ENCODE data around the gene RNF38.
"Not testable (repeated sequence)": the region's sequence is repeated elsewhere in the genome, so short reads cannot be mapped to it uniquely, and the experiment has no call there.

The RNF38 gene

GRCh38 chr9:36328798-36329411 is 71.2 kb downstream of the RNF38 start:
- DNase-seq: peak; percentile 29 to 75

GRCh38 chr9:36325081-36325828 is 74.8 kb downstream of the RNF38 start:
- no peak for DNase-seq

GRCh38 chr9:36323926-36324325 is 76.1 kb downstream of the RNF38 start:
- DNase-seq: no peak

DNA sequence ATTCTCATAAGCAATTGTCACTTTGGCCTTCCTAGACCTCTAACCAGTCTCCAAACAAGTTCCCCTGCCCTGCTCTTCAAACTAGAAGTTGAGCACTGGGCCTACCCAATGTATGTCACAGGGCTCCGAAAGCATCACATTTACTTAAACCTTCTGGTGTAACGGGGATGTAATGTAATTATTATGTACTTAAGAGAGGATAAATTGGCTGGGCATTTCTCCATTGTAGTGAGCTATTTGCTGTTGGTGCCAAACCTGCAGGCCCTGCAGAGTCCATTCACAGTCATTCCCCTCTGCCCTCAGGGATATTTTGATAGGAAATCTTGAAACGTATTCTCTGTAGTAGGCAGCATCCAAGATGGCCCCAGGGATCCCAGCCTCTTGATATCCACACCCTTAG is 77.6 kb downstream of the RNF38 start:
- no peak for DNase-seq

DNA sequence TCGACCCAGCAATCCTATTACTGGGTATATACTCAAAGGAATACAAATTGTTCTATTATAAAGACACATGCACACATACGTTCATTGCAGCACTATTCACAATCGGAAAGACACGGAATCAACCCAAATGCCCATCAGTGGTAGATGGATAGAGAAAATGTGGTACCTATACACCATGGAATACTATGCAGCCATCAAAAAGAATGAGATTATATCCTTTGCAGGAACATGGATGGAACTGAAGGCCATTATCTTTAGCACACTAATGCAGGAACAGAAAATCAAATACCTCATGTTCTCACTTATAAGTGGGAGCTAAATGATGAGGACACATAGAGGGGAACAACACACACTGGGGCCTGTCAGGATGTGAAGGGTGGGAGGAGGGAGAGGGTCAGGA is 78.2 kb downstream of the RNF38 start:
- DNase-seq: not testable (repeated sequence)

GRCh38 chr9:36320466-36320865 is 79.6 kb downstream of the RNF38 start:
- DNase-seq: no peak

- no peak for DNase-seq
Measured at GRCh38 chr9:36319806-36320205, 80.3 kb downstream of the RNF38 start.

GRCh38 chr9:36319183-36319582 is 80.9 kb downstream of the RNF38 start:
- no peak for DNase-seq

GRCh38 chr9:36318212-36318802 is 81.8 kb downstream of the RNF38 start:
- no peak for DNase-seq

DNA sequence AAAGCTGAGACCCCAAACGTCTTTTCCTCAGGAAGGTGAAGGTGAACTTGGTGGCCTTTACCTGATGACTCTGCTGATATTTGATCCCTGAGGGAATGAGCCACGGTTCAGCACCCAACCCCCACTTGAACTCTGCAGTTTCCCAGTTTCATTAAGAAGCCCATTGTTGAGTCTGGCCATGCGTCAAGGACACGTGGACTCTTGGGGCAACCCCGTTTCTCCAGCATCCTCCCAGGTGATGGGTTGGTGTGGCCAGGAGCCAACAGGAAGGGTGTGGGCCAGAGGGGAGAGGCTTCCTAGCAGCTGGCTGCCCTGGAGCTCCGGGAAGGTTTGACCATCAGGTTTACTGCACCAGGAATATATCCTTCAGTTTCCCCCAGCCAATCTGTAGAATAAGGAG is 82.3 kb downstream of the RNF38 start:
- peak in 1 of 2 experiments; percentile 10 for DNase-seq

DNA sequence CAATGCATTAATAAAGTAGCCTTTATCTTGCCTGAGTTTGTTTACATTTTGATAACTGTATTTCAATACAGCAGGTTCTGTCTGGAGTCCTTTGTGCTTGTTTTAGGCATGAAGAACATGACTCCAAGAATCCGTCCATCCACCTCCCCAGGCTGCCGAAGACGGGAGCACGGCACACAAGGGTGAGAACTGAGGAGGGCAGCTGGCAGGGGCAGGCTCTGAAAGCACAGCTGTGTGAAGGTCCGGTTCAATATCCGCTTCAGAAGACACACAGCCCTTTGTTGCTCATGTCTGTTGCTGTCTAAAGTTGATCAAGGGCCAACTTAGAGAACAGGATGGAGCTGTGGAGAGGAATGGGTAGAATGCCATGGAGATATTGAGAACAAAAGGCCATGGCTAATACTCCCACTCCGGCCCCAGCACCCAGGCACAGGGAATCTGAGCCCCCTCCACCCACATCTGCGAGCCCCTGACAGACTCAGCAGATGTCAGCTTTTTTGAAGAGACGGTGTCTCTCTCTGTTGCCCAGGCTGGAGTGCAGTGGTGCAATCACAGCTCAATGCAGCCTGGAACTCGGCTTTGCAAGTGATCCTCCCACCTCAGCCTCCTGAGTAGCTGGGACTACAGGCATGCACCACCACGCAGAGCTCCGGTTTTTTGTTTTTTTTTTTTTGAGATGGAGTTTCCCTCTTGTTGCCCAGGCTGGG is 83.3 kb downstream of the RNF38 start:
- DNase-seq: no peak

- DNase-seq: no peak
Measured at GRCh38 chr9:36316049-36316448, 84.0 kb downstream of the RNF38 start.

DNA sequence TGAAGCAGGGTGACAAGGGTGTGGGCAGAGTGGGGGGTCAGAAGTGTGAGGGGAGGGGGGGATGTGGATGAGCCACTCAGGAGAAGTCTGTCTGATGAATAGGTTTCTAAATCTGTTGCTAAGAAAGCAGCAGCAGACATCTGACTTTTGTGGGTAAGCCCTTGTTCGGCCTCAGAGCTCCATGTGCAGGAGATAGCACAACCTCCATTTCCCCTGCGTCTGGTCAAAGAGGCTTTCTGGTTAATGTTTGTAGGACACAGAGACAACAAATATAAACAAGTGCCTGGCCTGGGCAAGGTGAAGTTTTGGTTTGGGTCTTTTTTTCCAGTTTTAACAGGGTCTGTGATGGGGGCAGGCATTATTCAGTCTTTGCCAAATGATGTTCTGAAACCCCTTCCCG is 84.8 kb downstream of the RNF38 start:
- no peak for DNase-seq

- DNase-seq: no peak
Measured at GRCh38 chr9:36314740-36315139, 85.3 kb downstream of the RNF38 start.

DNA sequence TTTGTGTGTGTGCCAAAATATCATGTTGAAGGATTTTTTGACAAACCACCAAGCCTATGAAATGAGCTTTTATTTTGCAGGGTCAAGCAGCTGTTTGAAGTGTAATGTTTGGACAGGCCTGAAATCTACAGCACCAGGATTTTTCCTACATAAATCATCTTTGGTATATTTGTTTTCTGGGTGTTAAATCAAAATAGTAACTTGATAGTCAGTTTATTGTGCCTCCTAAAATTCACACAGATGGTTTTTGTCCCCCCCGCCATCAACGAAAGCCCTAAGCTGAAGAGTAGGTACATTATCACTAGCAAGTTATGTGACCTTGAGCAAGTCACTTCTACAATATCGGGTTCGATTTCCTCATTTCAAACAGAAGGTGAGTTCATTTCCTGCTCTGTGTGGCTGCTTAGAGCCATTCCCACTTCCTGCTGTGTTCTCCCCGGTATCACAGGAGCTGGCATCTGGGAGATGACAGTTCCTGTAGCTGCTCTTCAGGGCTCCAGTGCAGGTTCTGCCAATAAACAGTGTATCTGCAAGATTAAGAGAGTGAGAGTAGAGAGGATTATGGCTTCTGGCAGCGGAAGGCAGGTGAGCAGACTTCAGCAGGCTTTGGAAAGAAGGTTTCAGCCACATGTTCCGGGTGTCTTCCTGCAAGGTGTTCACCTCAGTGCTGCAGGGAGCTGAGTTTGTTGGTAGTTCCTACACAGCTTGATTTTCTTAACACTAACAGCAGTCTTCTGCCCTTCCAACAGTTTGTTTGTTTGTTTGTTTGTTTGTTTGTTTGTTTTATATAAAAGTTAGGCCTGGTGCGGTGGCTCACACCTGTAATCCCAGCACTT is 93.4 kb downstream of the RNF38 start:
- DNase-seq: no peak

DNA sequence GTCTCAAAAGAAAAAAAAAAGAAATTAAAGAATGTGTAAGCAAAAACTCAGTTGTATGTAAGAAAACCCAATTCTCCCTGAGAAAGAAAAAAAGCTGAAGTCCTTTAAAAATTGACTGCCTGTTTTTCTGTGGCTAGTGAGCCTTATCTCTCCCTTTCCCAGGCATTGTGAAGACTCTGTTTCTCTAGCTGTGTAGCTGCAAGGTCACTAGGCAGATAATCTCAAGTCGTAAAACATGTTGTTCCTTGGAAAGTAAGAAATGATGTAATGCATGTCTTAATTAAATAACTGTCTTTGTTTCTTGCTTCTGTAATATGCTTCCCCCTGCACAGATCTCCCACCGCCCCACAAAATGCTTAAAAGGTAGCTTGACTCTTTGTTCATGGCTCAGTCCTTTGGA is 95.7 kb downstream of the RNF38 start:
- not testable (repeated sequence) for DNase-seq

- DNase-seq: no peak
Measured at GRCh38 chr9:36301227-36301626, 98.8 kb downstream of the RNF38 start.

DNA sequence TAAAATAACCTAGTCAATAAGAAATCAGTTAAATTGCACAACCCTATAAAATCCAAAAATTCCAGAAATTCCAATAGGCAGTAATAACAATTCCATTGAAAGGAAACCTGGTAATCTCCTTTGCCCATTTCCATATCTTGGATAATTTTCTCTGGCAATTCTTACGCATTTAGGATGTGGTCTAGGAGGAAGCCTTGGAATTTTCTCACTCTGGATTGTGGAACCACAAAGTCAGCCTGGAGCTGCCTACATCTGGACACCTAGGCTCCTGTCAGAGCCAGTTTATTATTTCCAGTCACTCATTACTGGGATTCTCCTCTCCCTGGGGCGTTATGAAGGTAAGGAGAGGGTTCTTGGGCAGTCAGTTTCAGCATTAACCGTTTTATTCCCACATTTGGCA is 101.5 kb downstream of the RNF38 start:
- no peak for DNase-seq

DNA sequence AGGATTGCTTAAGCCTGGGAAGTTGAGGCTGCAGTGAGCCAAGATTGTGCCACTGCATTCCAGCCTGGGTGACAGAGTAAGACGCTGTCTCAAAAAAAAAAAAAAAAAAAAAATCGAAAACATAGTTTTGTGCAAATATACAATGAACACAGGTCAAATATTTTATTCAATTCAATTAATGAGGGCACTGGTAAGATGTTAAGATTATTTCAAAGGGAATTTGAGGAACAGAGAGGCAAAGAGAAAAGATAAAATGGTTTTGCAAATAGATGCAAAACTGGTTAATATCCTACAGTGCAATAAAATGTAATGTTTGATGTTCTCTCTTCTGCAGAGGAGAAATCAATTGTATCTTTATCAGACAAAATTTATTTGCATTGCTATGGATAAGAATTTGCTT is 102.3 kb downstream of the RNF38 start:
- DNase-seq: no peak

GRCh38 chr9:36294996-36295395 is 105.1 kb downstream of the RNF38 start:
- not testable (repeated sequence) for DNase-seq

GRCh38 chr9:36293918-36294317 is 106.2 kb downstream of the RNF38 start:
- no peak for DNase-seq

DNA sequence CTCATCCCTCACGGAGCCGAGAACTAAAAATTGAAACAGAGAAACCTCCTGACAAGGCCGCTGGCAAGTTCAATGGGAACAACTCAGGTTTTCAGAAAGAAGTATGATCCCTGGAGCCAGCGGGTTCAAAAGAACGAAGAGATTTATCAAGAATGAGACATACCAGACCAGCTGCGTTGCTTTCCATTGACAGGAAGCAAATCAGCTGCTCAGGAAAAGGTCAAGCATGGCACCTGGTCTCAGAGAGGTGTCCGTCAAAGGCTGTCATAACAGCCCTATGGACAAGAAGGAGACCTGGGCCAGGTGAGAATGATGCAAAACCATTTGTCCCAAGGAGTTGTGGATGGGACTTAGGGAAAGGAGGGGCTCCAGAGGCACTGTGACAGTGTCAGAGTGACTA is 106.9 kb downstream of the RNF38 start:
- no peak for DNase-seq

DNA sequence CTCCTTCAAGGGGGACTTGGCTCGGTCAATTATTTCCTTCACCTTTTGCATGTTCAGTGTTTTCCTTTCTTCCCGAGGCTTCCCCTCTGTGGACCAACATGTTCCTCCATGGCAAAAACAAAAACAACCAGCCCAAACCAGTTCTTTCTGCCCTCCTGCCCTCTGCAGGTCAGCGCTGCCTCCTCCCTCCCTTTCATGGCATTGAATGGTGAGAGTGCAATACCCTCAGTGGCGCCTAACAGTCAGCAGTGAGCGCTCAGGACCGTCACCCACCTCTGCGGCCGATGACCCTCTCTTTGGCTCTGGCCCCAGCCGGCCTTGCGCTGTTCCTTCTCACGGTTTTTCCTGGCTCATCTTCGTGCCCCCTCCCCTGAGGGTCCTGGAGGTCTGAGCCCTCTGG is 107.4 kb downstream of the RNF38 start:
- DNase-seq: no peak
